ENCODE results near the gene DNAH2. TPM values are rescaled to one million over a fixed set of nuclear protein-coding genes. Genes with fewer than 3 reads are reported as not detected.
A peak's percentile ranks its signal among the peaks of the same experiment; 100 is the strongest.

DNAH2 gene
- total RNA-seq, 4 donors from 2014 or later = under 0.01 to 0.22 (median 0.20) TPM; not detected in 1

- no peak overlapping the region for H3K4me3 ChIP-seq (replicated peaks in 1 of 3)
- DNase-seq = no peak
- intact Hi-C loops (cut with DNase I) = no loop called here
- no peaks in the 10 kb centered on the region for H3K4me1 ChIP-seq
- 61 to 73% methylated on average over 1 of the region's 1 CpG for WGBS, 2 donors
- H3K36me3 ChIP-seq = no peaks in the 10 kb centered on the region
- TF ChIP-seq POLR2A (IDR thresholded peaks at IDR 0.05) = no peak
- TF ChIP-seq, protein P1, sequence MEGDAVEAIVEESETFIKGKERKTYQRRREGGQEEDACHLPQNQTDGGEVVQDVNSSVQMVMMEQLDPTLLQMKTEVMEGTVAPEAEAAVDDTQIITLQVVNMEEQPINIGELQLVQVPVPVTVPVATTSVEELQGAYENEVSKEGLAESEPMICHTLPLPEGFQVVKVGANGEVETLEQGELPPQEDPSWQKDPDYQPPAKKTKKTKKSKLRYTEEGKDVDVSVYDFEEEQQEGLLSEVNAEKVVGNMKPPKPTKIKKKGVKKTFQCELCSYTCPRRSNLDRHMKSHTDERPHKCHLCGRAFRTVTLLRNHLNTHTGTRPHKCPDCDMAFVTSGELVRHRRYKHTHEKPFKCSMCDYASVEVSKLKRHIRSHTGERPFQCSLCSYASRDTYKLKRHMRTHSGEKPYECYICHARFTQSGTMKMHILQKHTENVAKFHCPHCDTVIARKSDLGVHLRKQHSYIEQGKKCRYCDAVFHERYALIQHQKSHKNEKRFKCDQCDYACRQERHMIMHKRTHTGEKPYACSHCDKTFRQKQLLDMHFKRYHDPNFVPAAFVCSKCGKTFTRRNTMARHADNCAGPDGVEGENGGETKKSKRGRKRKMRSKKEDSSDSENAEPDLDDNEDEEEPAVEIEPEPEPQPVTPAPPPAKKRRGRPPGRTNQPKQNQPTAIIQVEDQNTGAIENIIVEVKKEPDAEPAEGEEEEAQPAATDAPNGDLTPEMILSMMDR (IDR thresholded peaks at IDR 0.05) = no peak
- H3K9me3 ChIP-seq = no peaks in the 10 kb centered on the region
- H3K27me3 ChIP-seq = no peaks in the 10 kb centered on the region
- H3K27ac ChIP-seq = no peak overlapping the region
Observed at GRCh38 chr17:7729816-7730215, 12.3 kb downstream of the DNAH2 start.

- intact Hi-C loops (cut with DNase I) = no loop called here
- no peaks in the 10 kb centered on the region for H3K27me3 ChIP-seq
- TF ChIP-seq, protein P1 (IDR thresholded peaks at IDR 0.05) = no peak
- no peak for TF ChIP-seq POLR2A (IDR thresholded peaks at IDR 0.05)
- H3K4me3 ChIP-seq (replicated peaks in 1 of 3) = no peak overlapping the region
- no peaks in the 10 kb centered on the region for H3K4me1 ChIP-seq
- no peak overlapping the region for H3K27ac ChIP-seq
- WGBS, 2 donors = 53 to 65% methylated on average over 5 to 14 of the region's 14 CpGs
- DNase-seq = no peak
- H3K36me3 ChIP-seq = no peaks in the 10 kb centered on the region
- no peaks in the 10 kb centered on the region for H3K9me3 ChIP-seq
Observed at GRCh38 chr17:7732981-7733539, 15.5 kb downstream of the DNAH2 start.

- Histone ChIP-seq H3K36me3 (no peaks in the 10 kb centered on the region), H3K27ac (no peak overlapping the region), H3K9me3 (no peaks in the 10 kb centered on the region), H3K4me1 (peaks cover 0 to 7% of the 10 kb centered on the region in 2 donors), H3K4me3 (replicated peaks in 1 of 3) (no peak overlapping the region), H3K27me3 (no peaks in the 10 kb centered on the region)
- no peak for DNase-seq
- intact Hi-C loops (cut with DNase I) = no loop called here
- TF ChIP-seq POLR2A (IDR thresholded peaks at IDR 0.05) = no peak
- TF ChIP-seq, protein P1 (IDR thresholded peaks at IDR 0.05) = no peak
- 82 to 88% methylated on average over 5 of the region's 5 CpGs for WGBS, 2 donors
Observed at GRCh38 chr17:7737601-7738000, 20.1 kb downstream of the DNAH2 start.

DNA sequence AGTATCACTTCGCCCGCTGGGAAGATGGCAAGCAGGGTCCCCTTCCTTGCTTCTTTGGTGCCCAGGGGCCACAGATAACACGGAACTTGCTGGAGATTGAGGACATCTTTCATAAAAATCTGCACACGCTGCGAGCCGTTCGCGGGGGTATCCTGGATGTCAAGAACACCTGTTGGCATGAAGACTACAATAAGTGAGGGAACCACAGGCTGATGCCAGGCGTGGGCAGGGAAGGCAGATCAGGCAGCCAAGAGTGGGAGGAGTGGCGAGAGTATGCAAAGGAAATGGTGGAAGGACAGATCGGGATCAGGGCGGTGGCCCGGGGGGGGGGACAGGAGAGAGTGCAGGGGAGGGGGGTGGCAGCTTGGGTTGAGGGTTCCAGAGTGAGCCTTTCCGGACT, 22.2 kb downstream of the DNAH2 start:
- Histone ChIP-seq H3K36me3 (no peaks in the 10 kb centered on the region), H3K27me3 (no peaks in the 10 kb centered on the region), H3K4me1 (peaks cover 0 to 7% of the 10 kb centered on the region in 2 donors), H3K4me3 (replicated peaks in 1 of 3) (no peak overlapping the region), H3K27ac (no peak overlapping the region), H3K9me3 (no peaks in the 10 kb centered on the region)
- intact Hi-C loops (cut with DNase I) = loop anchor here (10.0 kb wide), 1 partner anchor 255 kb away; no protein-coding TSS in a partner anchor
- WGBS, 2 donors = 74 to 78% methylated on average over 14 of the region's 14 CpGs
- DNase-seq = no peak
- TF ChIP-seq POLR2A (IDR thresholded peaks at IDR 0.05) = no peak
- TF ChIP-seq, protein P1 (IDR thresholded peaks at IDR 0.05) = no peak

GRCh38 chr17:7740481-7741001, 23.0 kb downstream of the DNAH2 start:
- Histone ChIP-seq H3K27ac (no peak overlapping the region), H3K27me3 (no peaks in the 10 kb centered on the region), H3K9me3 (no peaks in the 10 kb centered on the region), H3K4me1 (peaks cover 0 to 7% of the 10 kb centered on the region in 2 donors), H3K4me3 (replicated peaks in 1 of 3) (no peak overlapping the region), H3K36me3 (no peaks in the 10 kb centered on the region)
- peak in 1 of 2 donors; percentile 15 for DNase-seq
- intact Hi-C loops (cut with DNase I) = loop anchor here (10.0 kb wide), 1 partner anchor 254 kb away; no protein-coding TSS in a partner anchor
- TF ChIP-seq, protein P1 (IDR thresholded peaks at IDR 0.05) = no peak
- TF ChIP-seq POLR2A (IDR thresholded peaks at IDR 0.05) = no peak
- 66 to 80% methylated on average over 23 to 42 of the region's 42 CpGs for WGBS, 2 donors
